OCI-LY7 (cell line): ENCODE results near the gene PGF.

Experiments used
- CTCF ChIP-seq: fragments of 200-600 bp; sonication (generic); conservative IDR thresholded peaks from 2 replicates; pipeline ENCODE4 v1.5.1; 2014; ENCODE audit warnings: mild to moderate bottlenecking, antibody characterized with exemption, low read length, moderate library complexity, mixed read lengths
- EZH2phosphoT487 ChIP-seq: fragments of 200-600 bp; sonication (generic); IDR thresholded peaks from 2 replicates; pipeline ENCODE4 v1.6.1; 2018; ENCODE audit warnings: low read depth, borderline replicate concordance, mild to moderate bottlenecking, mixed run types, antibody characterized with exemption, low read length, moderate library complexity, mixed read lengths

- TF ChIP-seq CTCF (no peak), EZH2phosphoT487 (no peak)
Observed at GRCh38 chr14:74915426-74915825, 40.0 kb downstream of the PGF start.
